Heart left ventricle (tissue), 16 donors: ENCODE data around the gene PTPRN2. TPM values are rescaled to one million over a fixed set of nuclear protein-coding genes. Genes with fewer than 3 reads are reported as not detected.
"Not testable (repeated sequence)": the region's sequence is repeated elsewhere in the genome, so short reads cannot be mapped to it uniquely, and the experiment has no call there.

Experiments
- ATAC-seq, 4 donors: fragments of 200-7000 bp; cut with Tn5 transposase; one replicate each; pipeline ENCODE4 v1.9.1; 2020 to 2022; ENCODE audit warnings: moderate library complexity in 4 of 4, mild to moderate bottlenecking in 3 of 4, moderate number of reproducible peaks in 1 of 4
- DNase-seq, 5 donors: peaks; one replicate each; pipeline ENCODE4 v3.0.0-alpha.2; 2020
- H3K27ac ChIP-seq, 12 donors: fragments of 200-600 bp; sonication (generic) in 4 of 12; one replicate each; pipeline versions ENCODE4 v1.5.0 to v1.8.0; 2016 to 2022; ENCODE audit warnings: mild to moderate bottlenecking in 2 of 12
- H3K27me3 ChIP-seq, 9 donors: fragments of 200-600 bp; sonication (generic) in 2 of 9; one replicate each; pipeline versions ENCODE4 v1.5.1 to v1.8.0; 2016 to 2022; ENCODE audit warnings: mild to moderate bottlenecking in 3 of 9
- H3K36me3 ChIP-seq, 9 donors: fragments of 200-600 bp; sonication (generic) in 2 of 9; one replicate each; pipeline versions ENCODE4 v1.5.0 to v1.8.0; 2018 to 2022; ENCODE audit warnings: mild to moderate bottlenecking in 2 of 9
- H3K4me1 ChIP-seq, 12 donors: fragments of 200-600 bp; sonication (generic) in 4 of 12; one replicate each; pipeline versions ENCODE4 v1.5.0 to v1.8.0; 2016 to 2022; ENCODE audit warnings: mild to moderate bottlenecking in 3 of 12
- H3K4me3 ChIP-seq, 12 donors: fragments of 200-600 bp; sonication (generic) in 4 of 12; one replicate each; pipeline versions ENCODE4 v1.5.0 to v1.8.0; 2017 to 2022; ENCODE audit warnings: mild to moderate bottlenecking in 9 of 12, moderate library complexity in 4 of 12
- H3K9me3 ChIP-seq, 12 donors: fragments of 200-600 bp; sonication (generic) in 4 of 12; one replicate each; pipeline versions ENCODE4 v1.5.0 to v1.8.0; 2016 to 2022; ENCODE audit warnings: mild to moderate bottlenecking in 1 of 12
- CTCF ChIP-seq, 12 donors: fragments of 200-600 bp; sonication (generic) in 4 of 12; IDR thresholded peaks; one replicate each; pipeline versions ENCODE4 v1.5.0 to v1.8.0; 2018 to 2022; ENCODE audit warnings: antibody characterized with exemption in 12 of 12, mild to moderate bottlenecking in 5 of 12
- POLR2A ChIP-seq, 2 donors: fragments of 450-650 bp; IDR thresholded peaks; one replicate each; pipeline ENCODE4 v1.6.1; 2017; ENCODE audit warnings: antibody characterized with exemption in 2 of 2, mild to moderate bottlenecking in 2 of 2, moderate library complexity in 2 of 2
- WGBS, 4 donors: extraction: QIAGEN DNeasy Blood & Tissue Kit in 2 of 4; methylation state at CpG; one replicate each; pipeline versions ENCODE4 v1.1.5 to v1.1.7; 2013 to 2018; 5-methylcytosine and 5-hydroxymethylcytosine counted together
- intact Hi-C, 10 donors: fragments of 100-400 bp; cut with DNase I; formaldehyde crosslinking; loops; one replicate each; pipeline versions ENCODE4 v1.11.1 to v1.14.2; 2022
- polyA plus RNA-seq, 2 donors: library from polyadenylated mRNA; stranded (reverse); fragments of 200-250 nt; gene quantifications; one replicate each; pipeline ENCODE4 v1.2.3, GENCODE V29; 2013
- total RNA-seq, 9 donors: library from RNA; depleted of rRNA in 2 of 9; stranded (reverse); fragments of >200 nt in 2 of 9; fragmentation: NEBNext Ultra II Directional in 3 of 9; extraction: Animal tissue kit (Norgen Biotek cat#: 25700) in 3 of 9; gene quantifications; one replicate each; pipeline versions ENCODE4 v1.1.0 to v1.2.4, GENCODE V29; 2016 to 2023
- donor health status: ischemic (EF 13 %, LVEDD 7.1; RV severe dilation, severe dysfunction).
- donor health status: healthy with polysubstance abuse.
- donor health status: DM: no; HTN: yes; CAD: no.
- donor health status: DM: no; HTN: no; CAD: no.
- donor health status: ischemic (EF 25% LVEDD 6.9; RV normal size, moderate dysfunction).
- donor health status: ischemic (EF 25% LVEDD 5.7; RV mildly dilated, moderate dysfunction).
- donor health status: healthy.
- donor health status: DM: yes; HTN: yes; CAD: no.
- donor health status: ischemic (EF 35%, LVEDD 5.7; RV mildly dilated, moderate dysfunction).
- donor health status: nonischemic (EF 11% LVEDD 7.7; RV severe dilation, severe dysfunction).
- donor health status: DM: yes; HTN: yes; CAD: no.
- donor health status: PGD.
- donor health status: ischemic (EF 29% LVEDD 5.4; RV normal size, mild dysfunction).
- donor health status: nonischemic (EF 23%, LVEDD 6.1; RV moderate dilation, normal function).

The PTPRN2 gene
- total and polyA plus RNA-seq, 11 donors = 0.61 to 2.3 (median 1.3) TPM

GRCh38 chr7:158048569-158048968 lies 539.1 kb downstream of the PTPRN2 start:
- WGBS, 4 donors = 71 to 80% (median 76%) methylated on average over 1 of the region's 1 CpG
- DNase-seq = no peak
- no peak overlapping the region for H3K4me3 ChIP-seq
- H3K27ac ChIP-seq = no peak overlapping the region
- no peaks in the 10 kb centered on the region for H3K9me3 ChIP-seq
- intact Hi-C loops = no loop called here
- ATAC-seq = no peak
- no peaks in the 10 kb centered on the region for H3K36me3 ChIP-seq
- no peaks in the 10 kb centered on the region for H3K27me3 ChIP-seq
- TF ChIP-seq POLR2A (IDR thresholded peaks at IDR 0.05) = no peak
- TF ChIP-seq CTCF (IDR thresholded peaks at IDR 0.05) = no peak
- peaks cover 0 to 8% (median 0%) of the 10 kb centered on the region in 12 donors for H3K4me1 ChIP-seq

GRCh38 chr7:158047391-158048059 lies 540.1 kb downstream of the PTPRN2 start:
- no peak for TF ChIP-seq CTCF (IDR thresholded peaks at IDR 0.05)
- no peak for TF ChIP-seq POLR2A (IDR thresholded peaks at IDR 0.05)
- Histone ChIP-seq H3K27me3 (no peaks in the 10 kb centered on the region), H3K27ac (no peak overlapping the region), H3K4me1 (peaks cover 0 to 8% (median 0%) of the 10 kb centered on the region in 12 donors), H3K4me3 (no peak overlapping the region), H3K36me3 (no peaks in the 10 kb centered on the region), H3K9me3 (no peaks in the 10 kb centered on the region)
- no peak for DNase-seq
- 85 to 91% (median 86%) methylated on average over 12 to 14 of the region's 14 CpGs for WGBS, 4 donors
- no peak for ATAC-seq
- intact Hi-C loops = no loop called here

GRCh38 chr7:158046246-158046645 lies 541.4 kb downstream of the PTPRN2 start:
- H3K27ac ChIP-seq, H3K4me3 ChIP-seq, H3K36me3 ChIP-seq, H3K4me1 ChIP-seq, H3K9me3 ChIP-seq, H3K27me3 ChIP-seq, DNase-seq, intact Hi-C loops, ATAC-seq: not testable (repeated sequence)
- 78 to 89% (median 85%) methylated on average over 12 of the region's 12 CpGs for WGBS, 4 donors

- Histone ChIP-seq H3K4me1 (no peaks in the 10 kb centered on the region), H3K4me3 (no peak overlapping the region), H3K9me3 (peaks cover 0 to 11% (median 5%) of the 10 kb centered on the region in 12 donors), H3K36me3 (no peaks in the 10 kb centered on the region), H3K27me3 (no peaks in the 10 kb centered on the region), H3K27ac (no peak overlapping the region)
- no peak for TF ChIP-seq POLR2A (IDR thresholded peaks at IDR 0.05)
- no peak for TF ChIP-seq CTCF (IDR thresholded peaks at IDR 0.05)
- ATAC-seq (no peak), DNase-seq (no peak)
- intact Hi-C loops = no loop called here
- 65 to 100% (median 69%) methylated on average over 3 to 6 of the region's 6 CpGs for WGBS, 4 donors
Measured at GRCh38 chr7:158044482-158044823, 543.2 kb downstream of the PTPRN2 start.
